GM18870 (cell line): Measurements from ENCODE around the gene SLC18B1.
"Not testable (repeated sequence)": the region's sequence is repeated elsewhere in the genome, so short reads cannot be mapped to it uniquely, and the experiment has no call there.

ENCODE experiments used
- ATAC-seq: cut with Tn5 transposase; IDR thresholded peaks from one replicate; pipeline ENCODE4 v1.9.1; 2021; ENCODE audit warnings: moderate library complexity; ENCODE audit not compliant: unreplicated experiment

The SLC18B1 gene

DNA sequence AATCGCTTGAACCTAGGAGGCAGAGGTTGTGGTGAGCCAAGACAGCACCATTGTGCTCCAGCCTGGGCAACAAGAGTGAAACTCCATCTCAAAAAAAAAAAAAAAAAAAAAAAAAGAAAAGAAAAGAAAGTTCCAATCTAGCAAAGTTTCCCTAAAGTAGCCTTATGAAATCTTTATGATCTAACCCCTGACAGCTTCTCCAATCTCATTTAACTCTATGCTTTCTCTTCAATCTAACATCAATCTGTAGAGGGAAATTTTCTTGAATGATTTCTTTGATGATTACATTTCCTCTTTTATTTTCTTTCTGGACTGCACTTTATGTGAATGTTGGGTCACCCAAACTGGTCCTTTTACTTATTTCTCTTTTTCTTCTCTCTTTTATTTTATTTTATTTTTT is 2.2 kb upstream of the SLC18B1 start:
- ATAC-seq = no peak

DNA sequence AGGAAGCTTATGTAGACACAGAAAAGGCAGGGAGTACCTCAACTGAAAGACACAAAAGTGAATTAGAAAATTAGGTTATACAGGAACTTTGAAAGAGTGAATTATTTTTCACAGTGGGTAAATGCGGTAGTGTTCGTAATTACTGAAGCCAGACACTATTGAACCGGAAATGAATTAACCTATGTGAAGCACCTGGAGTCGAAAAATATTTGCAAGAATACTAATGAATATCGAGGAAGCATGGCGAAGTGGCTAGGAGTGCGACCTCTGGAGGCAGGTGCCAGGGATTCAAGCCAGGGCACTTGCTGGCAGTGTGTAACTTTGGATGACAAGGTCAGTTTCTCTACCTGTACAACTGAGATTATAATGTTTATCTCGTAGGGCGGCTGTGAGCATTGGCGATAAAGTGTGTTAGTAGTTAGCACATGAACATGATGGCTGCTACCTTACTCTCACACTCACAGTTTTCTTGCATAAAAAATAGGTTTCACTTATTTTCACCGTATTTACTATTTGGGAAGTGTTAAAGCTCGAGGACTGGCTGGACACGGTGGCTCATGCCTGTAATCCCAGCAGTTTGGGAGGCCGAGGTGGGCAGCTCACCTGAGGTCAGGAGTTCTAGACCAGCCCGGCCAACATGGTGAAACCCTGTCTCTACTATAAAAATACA is 567 bp upstream of the SLC18B1 start:
- peak; percentile 85 for ATAC-seq

DNA sequence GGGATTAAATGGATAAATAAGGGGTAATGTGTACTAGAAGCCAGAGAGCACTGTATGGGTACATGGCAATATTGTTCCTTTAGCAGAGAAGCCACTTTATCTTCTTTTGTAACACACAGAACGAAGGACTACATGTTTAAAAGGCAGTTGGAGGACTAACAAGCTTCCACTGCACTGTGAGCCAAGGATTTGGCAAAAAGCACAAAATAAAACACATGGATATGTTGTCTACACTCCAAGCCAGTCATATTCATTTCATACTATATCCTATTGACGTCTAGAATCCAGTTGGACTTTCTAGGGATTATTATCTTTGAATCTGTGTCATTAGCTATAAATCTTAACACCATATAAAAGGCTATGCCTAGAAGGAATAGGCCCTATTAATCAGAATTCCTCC is 3.0 kb downstream of the SLC18B1 start:
- no peak for ATAC-seq

DNA sequence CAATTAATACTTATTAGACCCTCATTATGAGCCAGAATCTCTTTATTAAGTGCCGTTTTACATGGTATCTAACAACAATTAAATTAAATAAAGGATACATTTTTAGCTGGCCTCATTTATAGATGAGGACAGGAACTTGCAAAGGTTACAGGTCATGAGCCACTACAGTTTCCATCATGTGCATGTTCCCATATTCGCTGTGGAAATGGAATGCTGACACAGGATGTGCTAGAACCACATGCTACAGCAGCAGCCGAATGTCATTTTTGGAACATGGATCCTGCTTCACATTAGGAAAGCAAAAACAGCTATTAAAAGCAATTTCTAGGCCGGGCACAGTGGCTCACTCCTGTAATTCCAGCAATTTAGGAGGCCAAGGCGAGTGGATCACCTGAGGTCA is 5.9 kb downstream of the SLC18B1 start:
- ATAC-seq = no peak

DNA sequence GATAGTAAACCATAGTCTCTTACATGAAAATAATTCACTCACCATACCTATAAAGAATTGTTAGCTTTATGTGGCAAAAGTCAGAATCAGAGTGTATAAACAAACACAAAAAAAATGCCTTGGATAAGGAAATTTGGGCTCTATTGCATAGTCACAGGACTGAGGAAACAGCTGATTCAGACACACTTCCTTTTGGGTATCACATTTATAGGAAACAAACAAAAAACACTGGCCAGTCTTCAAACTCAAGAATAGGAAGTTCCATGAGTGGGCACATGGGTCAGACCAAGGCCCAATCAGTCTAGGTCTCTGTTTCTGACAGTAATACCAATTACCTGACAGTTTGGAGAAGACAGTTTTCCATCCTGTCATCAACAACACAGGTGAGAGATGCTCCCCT is 8.0 kb downstream of the SLC18B1 start:
- ATAC-seq = no peak

DNA sequence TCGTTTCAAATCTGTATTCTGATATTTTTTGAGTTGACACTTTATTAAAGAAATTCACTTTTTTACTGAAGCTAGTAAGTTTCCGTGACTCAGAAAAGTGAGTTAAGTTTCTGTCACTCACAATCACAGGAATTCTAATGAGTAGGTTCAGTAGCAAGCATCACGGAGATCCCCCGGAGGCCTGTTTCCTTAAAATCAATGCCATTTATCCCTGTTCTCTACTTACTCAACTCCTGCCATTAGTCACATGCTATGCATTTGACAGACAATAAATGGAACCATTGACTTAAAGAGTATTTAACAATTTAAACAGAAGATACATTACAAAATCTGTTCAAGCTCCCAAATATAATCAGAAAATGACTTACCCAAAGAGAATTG is 9.1 kb downstream of the SLC18B1 start:
- no peak for ATAC-seq

DNA sequence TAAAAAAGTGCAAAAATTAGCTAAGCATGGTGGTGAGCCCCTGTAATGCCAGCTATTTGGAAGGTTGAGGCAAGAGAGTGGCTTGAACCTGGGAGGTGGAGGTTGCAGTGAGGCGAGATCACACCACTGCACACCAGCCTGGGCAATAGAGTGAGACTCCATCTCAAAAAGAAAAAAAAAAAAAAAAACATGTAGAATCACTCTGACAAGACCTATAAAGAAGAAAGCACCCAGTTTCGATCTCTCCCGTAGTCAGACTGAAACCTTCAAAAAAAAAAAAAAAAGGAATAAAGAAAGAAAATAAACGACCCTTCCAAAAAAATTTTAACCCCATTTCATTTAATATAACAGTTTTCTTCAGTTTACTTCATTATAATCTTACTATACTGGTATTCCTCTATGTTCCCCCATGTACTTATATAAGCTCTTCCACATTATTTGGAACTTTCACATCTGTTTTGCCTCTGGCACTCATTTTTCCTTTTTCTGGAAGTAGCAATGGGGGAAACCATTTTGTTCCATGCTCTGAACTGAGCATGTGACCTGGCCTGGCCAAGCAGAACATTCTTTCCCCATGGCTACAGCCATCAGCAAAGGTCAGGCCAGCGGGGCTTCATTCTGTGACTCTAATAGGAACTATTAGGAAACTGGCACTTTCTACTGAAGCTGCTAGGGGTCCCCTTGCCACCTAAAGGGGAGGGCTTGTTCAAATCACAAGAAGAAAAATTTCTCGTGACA is 9.6 kb downstream of the SLC18B1 start:
- no peak for ATAC-seq

DNA sequence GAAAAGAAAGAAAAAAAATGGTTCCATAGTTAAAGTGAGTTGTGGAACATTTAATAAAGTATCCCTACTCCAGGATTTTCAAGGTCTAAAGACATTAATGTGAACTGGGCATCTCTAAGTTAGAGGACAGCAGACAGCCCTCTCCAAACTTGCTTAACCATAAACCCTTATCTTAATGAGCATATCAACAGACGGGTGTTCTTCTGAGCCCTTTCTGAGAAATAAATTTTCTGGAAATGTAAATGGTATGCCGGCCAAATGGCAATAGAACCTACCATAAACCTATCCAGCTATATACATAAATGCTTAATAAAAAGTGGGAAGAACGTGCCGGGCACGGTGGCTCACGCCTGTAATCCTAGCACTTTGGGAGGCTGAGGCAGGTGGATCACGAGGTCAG is 12.5 kb downstream of the SLC18B1 start:
- ATAC-seq = no peak

DNA sequence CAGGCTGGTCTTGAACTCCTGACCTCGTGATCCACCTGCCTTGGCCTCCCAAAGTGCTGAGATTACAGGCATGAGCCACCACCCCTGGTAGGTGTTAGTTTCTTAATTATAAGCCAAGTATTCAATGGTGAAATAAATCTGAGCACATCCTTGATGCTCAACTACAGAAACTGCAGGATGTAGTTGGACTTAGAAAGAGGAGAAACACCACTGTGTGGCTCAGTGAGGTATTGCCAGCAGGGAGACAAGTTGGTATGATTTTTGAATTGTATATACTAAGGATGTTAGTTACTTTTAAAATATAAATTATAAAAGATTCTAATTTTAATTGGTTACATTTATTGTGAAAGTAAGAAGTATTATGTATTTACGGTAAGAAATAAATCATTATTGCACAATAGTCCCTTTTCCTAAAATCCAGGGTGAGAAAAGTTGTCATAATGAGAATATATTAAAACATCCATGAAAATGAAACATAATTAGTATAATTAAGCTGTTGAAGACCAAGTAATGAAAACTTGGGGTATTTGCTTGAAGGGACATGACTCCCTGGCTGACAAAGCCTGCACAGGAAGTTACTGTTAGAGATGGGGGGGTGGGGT is 17.6 kb downstream of the SLC18B1 start:
- no peak for ATAC-seq

DNA sequence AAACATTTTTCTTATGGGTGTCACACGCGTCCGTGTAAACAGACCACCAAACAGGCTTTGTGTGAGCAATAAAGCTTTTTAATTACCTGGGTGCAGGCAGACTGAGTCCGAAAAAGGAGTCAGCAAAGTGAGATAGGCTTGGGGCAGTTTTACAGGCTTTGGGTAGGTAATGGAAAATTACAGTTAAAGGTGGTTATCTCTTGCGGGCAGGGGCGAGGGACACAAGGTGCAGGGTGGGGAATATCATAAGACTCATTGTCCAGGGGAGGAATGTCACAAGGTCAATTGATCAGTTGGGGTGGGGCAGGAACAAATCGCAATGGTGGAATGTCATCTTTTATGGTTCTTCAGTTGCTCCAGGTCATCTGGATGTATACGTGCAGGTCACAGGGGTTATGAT is 20.6 kb downstream of the SLC18B1 start:
- not testable (repeated sequence) for ATAC-seq

DNA sequence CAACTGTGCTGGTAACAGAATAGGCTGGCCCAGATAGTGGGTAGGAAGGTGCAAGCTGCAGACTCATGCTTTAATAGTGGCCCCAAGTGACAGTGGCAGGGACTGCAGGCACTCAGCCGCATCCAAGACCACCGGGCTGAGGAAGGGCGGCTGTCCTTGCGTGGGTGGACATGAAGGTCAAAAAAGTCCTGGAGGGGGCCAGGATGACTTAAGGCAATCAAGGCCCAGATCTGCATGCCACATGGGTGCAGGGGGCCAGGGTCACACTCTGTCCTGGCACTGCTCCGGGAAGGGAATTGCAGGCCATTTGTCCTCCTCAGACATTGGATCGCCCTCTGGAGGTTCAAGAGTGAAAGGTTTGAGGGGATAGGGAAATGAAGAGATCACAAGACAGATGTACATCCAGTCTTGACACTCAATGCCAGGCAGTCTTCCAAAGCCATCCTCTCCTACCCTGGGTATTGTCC is 30.4 kb downstream of the SLC18B1 start:
- peak; percentile 87 for ATAC-seq

DNA sequence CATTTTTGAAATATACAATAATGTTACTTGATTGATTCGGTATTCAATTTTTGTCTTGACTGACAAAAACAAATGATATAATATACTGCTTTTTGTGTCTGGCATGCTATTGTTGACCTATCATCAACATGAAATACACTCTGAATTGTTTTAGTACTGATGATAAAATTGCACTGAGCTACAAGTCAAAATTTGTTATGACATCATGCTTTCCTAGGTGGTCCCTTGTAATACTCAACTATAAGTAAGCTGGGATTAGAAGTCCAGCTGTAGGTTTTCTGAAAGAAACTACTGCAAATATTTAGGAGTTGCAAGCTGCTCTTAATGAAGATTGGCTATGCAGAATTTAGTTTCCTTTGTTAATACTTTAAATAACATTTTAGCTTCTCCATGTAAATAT is 32.9 kb downstream of the SLC18B1 start:
- ATAC-seq = no peak

DNA sequence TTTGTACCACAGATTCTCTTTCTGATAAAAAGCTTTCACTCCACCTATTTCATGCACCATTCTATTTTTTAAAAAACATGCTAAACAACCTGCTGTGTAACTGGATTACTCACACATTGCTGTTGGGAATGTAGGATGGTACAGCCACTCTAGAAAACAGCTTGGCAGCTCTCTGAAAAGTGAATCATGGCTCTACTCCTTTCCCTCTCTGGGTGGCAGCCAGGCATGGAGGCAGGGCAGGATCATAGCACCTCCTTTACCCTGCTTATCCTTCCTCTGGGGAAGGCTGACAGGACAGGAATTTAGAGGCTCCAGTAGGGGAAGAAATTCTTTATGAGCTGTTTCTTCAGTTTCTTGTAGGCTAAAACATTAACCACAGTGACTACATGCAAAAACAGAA is 34.1 kb downstream of the SLC18B1 start:
- ATAC-seq = no peak

DNA sequence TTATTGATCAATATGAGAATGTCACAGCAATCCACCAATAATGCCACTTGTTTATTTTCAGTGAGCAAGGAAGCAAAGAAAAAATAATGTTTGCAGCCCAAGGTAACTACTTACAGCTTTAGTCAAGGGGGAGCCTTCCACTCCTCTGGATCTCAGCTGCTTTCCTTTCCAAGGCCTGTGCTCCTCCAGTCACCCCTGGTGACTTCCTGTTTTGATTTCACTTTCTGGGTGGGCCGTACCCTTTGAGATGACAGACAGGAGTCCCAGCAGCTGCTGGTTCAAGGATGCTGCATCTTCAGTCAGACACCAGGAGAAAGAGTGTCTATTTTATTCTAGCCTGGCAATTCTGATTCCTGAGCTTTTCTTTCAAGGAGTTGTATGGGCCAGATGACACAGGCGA is 35.2 kb downstream of the SLC18B1 start:
- peak; percentile 90 for ATAC-seq

DNA sequence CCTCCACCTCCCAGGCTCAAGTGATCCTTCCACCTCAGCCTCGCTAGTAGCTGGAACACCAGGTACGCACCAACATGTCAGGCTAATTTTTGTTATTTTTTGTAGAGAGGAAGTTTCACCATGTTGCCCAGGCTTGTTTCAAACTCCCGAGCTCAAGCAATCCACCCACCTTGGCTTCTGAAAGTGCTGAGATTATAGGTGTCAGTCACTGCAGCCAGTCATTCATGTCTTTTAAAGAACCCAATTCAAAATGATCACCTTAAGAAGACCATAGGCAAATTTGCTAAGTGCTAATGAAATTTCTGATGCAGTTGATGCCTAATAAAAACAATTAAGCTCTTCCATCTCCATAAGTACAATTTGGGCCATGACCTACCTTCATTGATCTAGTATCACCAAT is 38.2 kb downstream of the SLC18B1 start:
- ATAC-seq = no peak

DNA sequence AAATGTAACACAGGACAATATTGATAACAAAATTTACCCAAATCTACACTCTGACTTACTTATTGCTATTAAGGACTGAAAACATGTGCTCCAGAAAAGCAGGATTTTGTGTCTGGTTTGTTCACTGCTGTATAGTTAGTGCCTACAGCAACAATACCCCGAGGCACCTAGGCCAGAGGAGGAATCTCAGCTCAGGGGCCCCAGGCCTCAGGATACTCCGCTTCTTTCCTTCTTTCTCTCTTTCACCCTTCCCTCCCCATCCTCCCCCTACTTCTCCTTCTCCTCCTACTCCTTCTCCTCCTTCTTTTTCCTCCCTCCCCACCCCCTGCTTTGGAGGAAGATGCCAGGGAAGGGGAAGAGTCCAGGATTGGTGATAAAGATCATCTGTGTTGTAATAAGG is 39.7 kb downstream of the SLC18B1 start:
- no peak for ATAC-seq

DNA sequence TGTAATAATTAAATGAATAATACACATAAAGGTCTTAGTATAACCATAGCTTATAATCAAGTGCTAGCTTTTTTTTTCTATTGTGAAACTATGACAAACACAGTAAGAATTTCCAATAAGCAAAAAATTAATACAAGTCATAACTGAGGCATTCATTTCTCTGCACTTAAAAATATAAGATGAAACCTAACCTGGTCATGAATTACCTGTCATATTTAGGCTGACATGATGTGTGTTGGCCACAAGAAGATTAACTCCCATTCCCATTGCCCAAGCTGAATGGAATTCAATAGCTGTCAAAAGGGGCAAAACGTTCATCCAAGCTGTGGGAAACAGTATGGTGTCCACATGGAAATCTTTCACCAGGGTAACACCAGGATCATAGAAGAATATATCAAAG is 46.2 kb downstream of the SLC18B1 start:
- ATAC-seq = no peak

DNA sequence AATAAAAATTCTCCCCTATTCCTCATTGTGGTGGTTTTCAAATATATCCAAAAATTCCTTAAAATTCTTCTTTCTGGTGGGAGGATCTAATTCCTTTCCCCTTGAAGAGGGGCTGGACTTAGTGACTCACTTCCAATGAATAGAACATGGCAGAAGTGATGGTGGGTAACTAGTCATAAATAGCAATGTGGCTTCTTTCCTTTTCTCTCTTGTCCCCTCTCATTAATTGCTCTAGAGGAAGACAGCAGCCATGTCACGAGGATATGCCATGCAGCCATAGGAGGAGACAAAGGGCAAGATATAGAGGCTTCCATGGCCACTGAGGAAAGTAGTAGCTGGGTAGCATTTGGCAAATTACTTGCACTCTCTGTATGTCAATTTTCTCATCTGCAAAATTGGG is 46.6 kb downstream of the SLC18B1 start:
- ATAC-seq = no peak

DNA sequence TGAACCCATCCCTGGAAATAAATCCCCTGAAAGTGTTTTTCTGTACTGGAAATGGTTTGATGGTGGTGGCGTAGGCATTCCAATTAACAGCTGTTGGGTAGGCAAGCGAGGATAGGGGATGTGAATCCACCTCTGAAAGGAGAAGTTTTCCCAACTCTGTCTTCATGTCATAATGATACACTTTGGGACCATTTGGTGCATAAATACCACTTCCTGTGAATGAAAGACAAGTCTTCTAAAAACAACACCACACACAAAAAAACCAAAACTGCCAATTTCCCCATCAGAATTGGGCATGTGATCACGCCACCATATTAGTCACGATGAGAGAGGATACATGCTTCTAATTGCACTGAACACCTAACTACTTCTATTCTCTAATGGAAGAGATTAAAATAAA is 47.1 kb downstream of the SLC18B1 start:
- ATAC-seq = no peak

DNA sequence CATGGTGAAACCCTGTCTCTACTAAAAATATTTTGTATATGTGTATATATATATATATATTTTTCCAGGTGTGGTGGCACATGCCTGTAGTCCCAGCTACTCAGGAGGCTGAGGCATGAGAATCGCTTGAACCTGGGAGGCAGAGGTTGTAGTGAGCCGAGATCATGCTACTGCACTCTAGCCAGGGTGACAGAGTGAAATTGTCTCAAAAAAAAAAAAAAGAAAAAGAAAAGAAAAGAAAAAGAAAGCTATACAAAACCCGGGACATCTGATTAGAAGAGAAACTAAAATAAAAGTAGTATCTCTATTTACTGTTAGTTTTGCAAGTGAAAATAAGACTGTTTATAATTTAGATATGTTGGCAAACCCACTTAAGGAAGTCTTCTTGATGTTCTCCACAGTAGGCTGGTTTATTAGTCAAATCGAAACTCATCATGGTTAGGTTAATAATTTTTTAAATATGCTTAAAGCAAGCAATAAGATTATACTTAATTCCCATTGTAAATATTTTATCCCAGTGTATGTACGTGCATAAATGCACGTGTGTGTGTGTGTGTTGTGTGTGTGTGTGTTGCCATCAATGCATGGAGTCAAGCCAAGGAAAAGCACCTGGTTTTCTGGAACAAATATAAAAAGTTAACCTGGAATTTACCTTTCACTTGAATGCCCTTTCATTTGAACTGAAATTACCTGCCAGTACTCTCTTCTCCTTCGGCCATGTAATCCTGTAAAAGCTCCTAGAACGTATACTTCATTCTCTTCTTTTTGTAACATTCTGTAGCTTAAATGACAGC is 47.8 kb downstream of the SLC18B1 start:
- ATAC-seq = peak; percentile 88

DNA sequence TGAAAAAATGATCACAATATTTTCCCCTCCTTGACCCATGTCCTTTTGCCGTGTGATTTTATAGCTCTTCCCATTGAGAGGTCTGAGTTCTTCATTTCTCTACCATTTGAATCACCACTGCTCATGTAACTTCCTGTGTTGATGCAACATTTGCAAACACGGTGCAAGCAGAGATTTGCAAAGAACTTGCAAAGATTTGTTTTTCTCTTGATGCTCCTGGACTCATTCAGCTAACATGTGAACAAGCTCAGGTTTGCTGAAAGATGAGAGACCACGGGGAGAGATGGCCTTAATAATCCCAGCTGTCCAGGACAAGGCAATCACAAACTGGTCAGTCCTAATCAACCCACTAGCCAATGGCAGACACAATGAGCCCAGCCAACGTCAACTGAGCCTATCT is 49.3 kb downstream of the SLC18B1 start:
- ATAC-seq = no peak

DNA sequence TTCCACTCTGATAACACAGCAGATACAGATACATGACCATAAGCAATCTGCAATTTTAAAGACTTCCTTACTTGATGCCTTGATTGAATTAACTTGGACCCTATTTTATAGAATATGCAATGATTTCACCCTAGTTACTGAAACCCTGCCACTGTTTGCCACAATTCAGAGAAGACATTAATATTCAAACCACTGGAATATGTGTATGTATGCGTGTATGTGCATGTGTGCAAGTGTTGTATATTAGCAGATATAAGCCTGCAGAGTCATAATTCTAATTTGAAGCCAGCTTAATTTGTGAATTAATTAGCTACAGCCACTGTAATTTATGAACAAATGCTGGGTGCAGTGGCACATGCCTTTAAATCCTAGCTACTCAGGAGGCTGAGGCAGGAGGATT is 50.0 kb downstream of the SLC18B1 start:
- ATAC-seq = no peak
